Central memory CD4-positive, alpha-beta T cell (primary cell): Measurements from ENCODE around the gene LCN12.

Experiments used
- DNase-seq: peaks from one replicate; pipeline ENCODE4 v3.0.0; 2022

LCN12 gene

GRCh38 chr9:136927343-136928271, 24.5 kb upstream of the LCN12 start:
- no peak for DNase-seq

- DNase-seq, result no peak
These were observed 23.5 kb upstream of the LCN12 start for GRCh38 chr9:136928591-136928990.

- no peak for DNase-seq
These were observed 22.1 kb upstream of the LCN12 start for GRCh38 chr9:136930014-136930413.

GRCh38 chr9:136931611-136932130, 20.4 kb upstream of the LCN12 start:
- DNase-seq, result no peak

GRCh38 chr9:136934277-136934676, 17.8 kb upstream of the LCN12 start:
- no peak for DNase-seq

GRCh38 chr9:136935651-136936050, 16.4 kb upstream of the LCN12 start:
- DNase-seq, result no peak

GRCh38 chr9:136936645-136937170, 15.4 kb upstream of the LCN12 start:
- DNase-seq, result no peak

- DNase-seq, result no peak
These were observed 14.7 kb upstream of the LCN12 start for GRCh38 chr9:136937186-136938001.

GRCh38 chr9:136939431-136939995, 12.6 kb upstream of the LCN12 start:
- no peak for DNase-seq

GRCh38 chr9:136939996-136940525, 12.0 kb upstream of the LCN12 start:
- DNase-seq, result no peak

- DNase-seq, result no peak
These were observed 11.4 kb upstream of the LCN12 start for GRCh38 chr9:136940526-136941230.

GRCh38 chr9:136941231-136942111, 10.6 kb upstream of the LCN12 start:
- DNase-seq, result no peak

GRCh38 chr9:136942112-136942880, 9.8 kb upstream of the LCN12 start:
- no peak for DNase-seq

GRCh38 chr9:136942881-136943230, 9.2 kb upstream of the LCN12 start:
- DNase-seq, result no peak

- peak; percentile 28 for DNase-seq
These were observed 8.5 kb upstream of the LCN12 start for GRCh38 chr9:136943291-136944211.

- DNase-seq, result peak; percentile 33
These were observed 7.9 kb upstream of the LCN12 start for GRCh38 chr9:136944212-136944518.

- peak; percentile 94 for DNase-seq
These were observed 7.3 kb upstream of the LCN12 start, which contains the start of the genes C8G and FBXW5 for GRCh38 chr9:136944519-136945332. Gene C8G, plus strand, starts transcription at chr9:136945243. Its CDS starts 78 bp downstream, at chr9:136945321. Gene FBXW5, minus strand, starts transcription at chr9:136944738. Its CDS starts 655 bp downstream, at chr9:136944083.
